ENCODE results near the gene RGL4. TPM values are rescaled to one million over a fixed set of nuclear protein-coding genes. Genes with fewer than 3 reads are reported as not detected.

Gene RGL4
- total RNA-seq, 2 donors from 2014 or later = 4.1 to 10.4 TPM

GRCh38 chr22:23704062-23704461 lies 13.2 kb downstream of the RGL4 start:
- Mint-ChIP-seq H3K4me1 (peaks cover 56% of the 10 kb centered on the region), H3K36me3 (ENCODE audit: low read depth) (peaks cover 100% of the 10 kb centered on the region), H3K27me3 (no peaks in the 10 kb centered on the region), H3K9me3 (no peaks in the 10 kb centered on the region), H3K4me3 (peak overlapping the region; percentile 49), H3K27ac (peak overlapping the region; percentile 88)
- ATAC-seq (replicated peaks) = no peak

GRCh38 chr22:23704829-23705228 lies 14.0 kb downstream of the RGL4 start:
- peaks cover 100% of the 10 kb centered on the region for H3K36me3 Mint-ChIP-seq (ENCODE audit: low read depth)
- H3K27ac Mint-ChIP-seq = peak overlapping the region; percentile 88
- peaks cover 61% of the 10 kb centered on the region for H3K4me1 Mint-ChIP-seq
- H3K27me3 Mint-ChIP-seq = no peaks in the 10 kb centered on the region
- ATAC-seq (replicated peaks) = peak; percentile 71
- no peaks in the 10 kb centered on the region for H3K9me3 Mint-ChIP-seq
- peak overlapping the region; percentile 49 for H3K4me3 Mint-ChIP-seq

GRCh38 chr22:23705358-23705757 lies 14.5 kb downstream of the RGL4 start:
- peaks cover 66% of the 10 kb centered on the region for H3K4me1 Mint-ChIP-seq
- no peaks in the 10 kb centered on the region for H3K9me3 Mint-ChIP-seq
- H3K36me3 Mint-ChIP-seq (ENCODE audit: low read depth) = peaks cover 100% of the 10 kb centered on the region
- H3K27me3 Mint-ChIP-seq = no peaks in the 10 kb centered on the region
- ATAC-seq (replicated peaks) = peak; percentile 80
- peak overlapping the region; percentile 49 for H3K4me3 Mint-ChIP-seq
- H3K27ac Mint-ChIP-seq = peak overlapping the region; percentile 88

GRCh38 chr22:23708270-23708669 lies 17.5 kb downstream of the RGL4 start:
- Mint-ChIP-seq H3K27me3 (no peaks in the 10 kb centered on the region), H3K36me3 (ENCODE audit: low read depth) (peaks cover 98% of the 10 kb centered on the region), H3K27ac (peak overlapping the region; percentile 83), H3K4me1 (peaks cover 54% of the 10 kb centered on the region), H3K9me3 (no peaks in the 10 kb centered on the region), H3K4me3 (peak overlapping the region; percentile 30)
- peak; percentile 52 for ATAC-seq (replicated peaks)

GRCh38 chr22:23709107-23709506 lies 18.3 kb downstream of the RGL4 start:
- Mint-ChIP-seq H3K27ac (peak overlapping the region; percentile 83), H3K4me3 (no peak overlapping the region), H3K4me1 (peaks cover 49% of the 10 kb centered on the region), H3K9me3 (no peaks in the 10 kb centered on the region), H3K36me3 (ENCODE audit: low read depth) (peaks cover 96% of the 10 kb centered on the region), H3K27me3 (no peaks in the 10 kb centered on the region)
- ATAC-seq (replicated peaks) = no peak

GRCh38 chr22:23712256-23712655 lies 21.4 kb downstream of the RGL4 start:
- no peaks in the 10 kb centered on the region for H3K27me3 Mint-ChIP-seq
- peaks cover 69% of the 10 kb centered on the region for H3K36me3 Mint-ChIP-seq (ENCODE audit: low read depth)
- H3K9me3 Mint-ChIP-seq = no peaks in the 10 kb centered on the region
- no peak for ATAC-seq (replicated peaks)
- H3K4me1 Mint-ChIP-seq = peaks cover 25% of the 10 kb centered on the region
- H3K27ac Mint-ChIP-seq = no peak overlapping the region
- no peak overlapping the region for H3K4me3 Mint-ChIP-seq

GRCh38 chr22:23713696-23714595 lies 23.1 kb downstream of the RGL4 start:
- Mint-ChIP-seq H3K4me1 (peaks cover 14% of the 10 kb centered on the region), H3K4me3 (no peak overlapping the region), H3K9me3 (no peaks in the 10 kb centered on the region), H3K27ac (no peak overlapping the region), H3K36me3 (ENCODE audit: low read depth) (peaks cover 52% of the 10 kb centered on the region), H3K27me3 (no peaks in the 10 kb centered on the region)
- no peak for ATAC-seq (replicated peaks)

- H3K36me3 Mint-ChIP-seq (ENCODE audit: low read depth) = peaks cover 43% of the 10 kb centered on the region
- H3K9me3 Mint-ChIP-seq = no peaks in the 10 kb centered on the region
- H3K27ac Mint-ChIP-seq = peak overlapping the region; percentile 65
- peak overlapping the region; percentile 72 for H3K4me3 Mint-ChIP-seq
- peaks cover 7% of the 10 kb centered on the region for H3K4me1 Mint-ChIP-seq
- no peaks in the 10 kb centered on the region for H3K27me3 Mint-ChIP-seq
- ATAC-seq (replicated peaks) = no peak
Observed at GRCh38 chr22:23714596-23715578, 24.1 kb downstream of the RGL4 start.

- Mint-ChIP-seq H3K27me3 (no peaks in the 10 kb centered on the region), H3K27ac (peak overlapping the region; percentile 65)
- no peak for ATAC-seq (replicated peaks)
Observed at GRCh38 chr22:23715806-23716375, 25.1 kb downstream of the RGL4 start.

GRCh38 chr22:23716811-23717801 lies 26.3 kb downstream of the RGL4 start:
- Mint-ChIP-seq H3K4me1 (no peaks in the 10 kb centered on the region), H3K4me3 (peak overlapping the region; percentile 72), H3K36me3 (ENCODE audit: low read depth) (peaks cover 20% of the 10 kb centered on the region), H3K27me3 (no peaks in the 10 kb centered on the region), H3K27ac (peak overlapping the region; percentile 87), H3K9me3 (no peaks in the 10 kb centered on the region)
- ATAC-seq (replicated peaks) = peak; percentile 95

More at GRCh38 chr22:23715806-23716375, 25.1 kb downstream of the RGL4 start:
- Mint-ChIP-seq H3K4me1 (no peaks in the 10 kb centered on the region), H3K9me3 (no peaks in the 10 kb centered on the region), H3K4me3 (peak overlapping the region; percentile 72), H3K36me3 (ENCODE audit: low read depth) (peaks cover 33% of the 10 kb centered on the region)

GRCh38 chr22:23718371-23719165 lies 27.8 kb downstream of the RGL4 start:
- Mint-ChIP-seq H3K4me1 (no peaks in the 10 kb centered on the region), H3K27ac (no peak overlapping the region), H3K9me3 (no peaks in the 10 kb centered on the region), H3K36me3 (ENCODE audit: low read depth) (peaks cover 9% of the 10 kb centered on the region), H3K4me3 (no peak overlapping the region), H3K27me3 (no peaks in the 10 kb centered on the region)
- ATAC-seq (replicated peaks) = no peak

GRCh38 chr22:23720855-23721254 lies 30.0 kb downstream of the RGL4 start:
- Mint-ChIP-seq H3K4me1 (no peaks in the 10 kb centered on the region), H3K9me3 (no peaks in the 10 kb centered on the region), H3K36me3 (ENCODE audit: low read depth) (no peaks in the 10 kb centered on the region), H3K4me3 (no peak overlapping the region), H3K27ac (no peak overlapping the region), H3K27me3 (no peaks in the 10 kb centered on the region)
- no peak for ATAC-seq (replicated peaks)

- no peaks in the 10 kb centered on the region for H3K9me3 Mint-ChIP-seq
- peaks cover 4% of the 10 kb centered on the region for H3K27me3 Mint-ChIP-seq
- no peaks in the 10 kb centered on the region for H3K4me1 Mint-ChIP-seq
- no peaks in the 10 kb centered on the region for H3K36me3 Mint-ChIP-seq (ENCODE audit: low read depth)
- no peak for ATAC-seq (replicated peaks)
- H3K27ac Mint-ChIP-seq = no peak overlapping the region
- H3K4me3 Mint-ChIP-seq = no peak overlapping the region
Observed at GRCh38 chr22:23722160-23722559, 31.3 kb downstream of the RGL4 start.
